HG03095 (cell line): ENCODE data around the gene CTLA4.
"Not testable (repeated sequence)": the region's sequence is repeated elsewhere in the genome, so short reads cannot be mapped to it uniquely, and the experiment has no call there.

Source experiments
- ATAC-seq: cut with Tn5 transposase; IDR thresholded peaks from one replicate; pipeline ENCODE4 v1.9.1; 2021; ENCODE audit warnings: moderate library complexity; ENCODE audit not compliant: unreplicated experiment

The CTLA4 gene

DNA sequence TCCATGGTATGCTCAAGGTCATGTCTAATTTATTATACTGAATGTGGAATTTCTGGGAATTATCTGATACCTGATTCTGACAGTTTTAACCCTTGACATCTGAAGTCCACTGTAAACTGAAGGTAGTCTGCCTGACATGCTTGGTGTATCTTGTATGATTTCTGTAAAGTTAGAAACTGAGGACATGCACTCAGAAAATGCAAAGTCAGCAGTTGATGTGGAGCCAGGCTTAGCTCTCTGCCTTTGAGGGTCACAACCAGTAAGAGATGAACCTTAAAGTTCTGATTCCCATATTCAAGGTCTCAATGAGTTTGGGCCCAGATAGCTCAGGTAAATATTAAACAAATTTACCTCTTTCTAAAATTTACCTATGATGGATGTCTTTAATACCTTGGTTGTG is 12.3 kb upstream of the CTLA4 start:
- no peak for ATAC-seq

DNA sequence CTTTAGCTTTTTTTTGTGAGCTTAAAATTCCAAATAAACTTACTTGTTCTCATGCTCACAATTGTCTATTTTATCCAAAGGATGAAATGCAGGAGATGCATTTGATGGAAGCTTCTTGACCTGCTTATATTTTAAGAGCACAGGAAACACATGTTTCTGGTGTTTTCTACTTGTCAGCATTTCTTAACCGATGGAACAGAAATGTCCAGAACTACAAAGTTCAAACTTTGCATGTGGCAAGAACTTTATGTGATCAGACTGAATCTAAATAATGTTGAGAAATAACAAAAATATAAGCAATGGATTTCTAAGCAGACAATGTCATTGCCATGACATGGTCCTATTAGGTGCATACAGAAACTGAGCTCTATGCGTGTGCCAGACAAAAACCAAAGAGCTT is 9.9 kb upstream of the CTLA4 start:
- no peak for ATAC-seq

DNA sequence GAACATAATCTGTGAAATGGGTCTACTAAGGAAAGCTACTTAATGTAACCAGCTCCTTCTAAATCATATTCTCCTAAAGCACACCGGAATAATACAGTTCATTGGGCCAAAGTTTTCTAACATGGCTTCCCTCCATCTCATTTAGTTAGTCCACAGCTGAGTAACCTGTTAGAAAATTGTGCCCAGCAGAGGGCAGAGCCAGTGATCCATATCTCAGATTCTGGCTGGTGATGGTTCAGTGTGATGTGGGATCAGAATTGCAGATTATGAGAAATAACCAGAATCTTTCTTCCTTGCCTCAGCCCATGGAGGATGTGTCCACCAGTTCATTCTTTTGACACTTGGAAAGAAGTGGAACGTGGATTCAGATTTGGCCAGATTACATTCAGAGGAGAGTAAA is 9.4 kb upstream of the CTLA4 start:
- no peak for ATAC-seq

DNA sequence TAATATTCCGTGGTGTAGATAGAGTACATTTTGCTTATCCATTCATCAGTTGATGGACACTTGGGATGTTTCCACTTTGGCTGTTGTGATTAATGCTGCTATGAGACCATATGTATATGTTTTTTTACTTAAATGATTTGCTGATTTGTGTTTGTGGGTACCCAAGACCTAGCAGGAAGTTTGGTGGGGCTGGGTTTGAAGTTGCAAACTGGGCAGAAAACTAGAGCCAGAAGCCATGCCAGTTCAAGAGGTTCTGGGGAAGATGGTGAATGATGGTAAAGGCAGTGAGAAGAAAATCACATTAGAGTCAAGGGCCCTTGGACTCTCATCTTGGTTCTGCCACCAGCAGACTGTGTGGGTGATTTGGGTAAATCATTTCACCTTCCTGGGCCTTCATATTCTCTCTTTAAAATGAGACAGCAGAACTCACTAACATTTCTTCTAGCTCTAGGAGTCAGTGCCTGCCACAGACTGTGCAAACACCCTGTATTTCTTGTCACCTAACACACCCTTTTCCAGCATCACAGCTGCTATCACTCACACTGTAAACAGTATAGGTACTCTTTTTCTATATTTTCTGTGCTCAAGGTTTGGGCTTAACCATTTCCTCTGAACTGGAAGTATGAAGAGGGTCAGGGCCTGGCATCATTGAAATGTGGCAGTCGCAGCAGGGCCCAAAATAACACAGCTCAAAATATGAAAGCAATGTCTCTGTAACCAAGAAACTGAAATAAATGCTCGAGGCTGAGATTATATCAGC is 8.4 kb upstream of the CTLA4 start:
- ATAC-seq = no peak

DNA sequence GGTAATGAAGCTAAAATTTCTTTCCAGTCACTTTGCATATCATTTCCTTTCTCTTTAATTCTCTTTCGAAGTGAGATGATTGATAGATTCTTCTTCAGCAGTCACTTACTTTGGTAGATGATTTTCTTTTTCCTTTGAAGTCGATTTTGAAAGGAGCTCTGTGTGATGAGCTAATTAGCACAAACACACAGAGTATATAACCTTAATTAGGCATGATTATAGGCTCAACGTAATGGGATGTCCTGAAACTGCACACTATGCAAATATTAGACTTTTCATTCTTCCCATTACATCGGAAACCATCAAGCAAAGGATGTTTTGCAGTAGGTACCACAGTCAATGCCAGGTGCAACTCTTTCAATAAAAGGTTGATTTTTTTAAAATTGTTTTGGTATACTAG is 6.4 kb upstream of the CTLA4 start:
- ATAC-seq = no peak

DNA sequence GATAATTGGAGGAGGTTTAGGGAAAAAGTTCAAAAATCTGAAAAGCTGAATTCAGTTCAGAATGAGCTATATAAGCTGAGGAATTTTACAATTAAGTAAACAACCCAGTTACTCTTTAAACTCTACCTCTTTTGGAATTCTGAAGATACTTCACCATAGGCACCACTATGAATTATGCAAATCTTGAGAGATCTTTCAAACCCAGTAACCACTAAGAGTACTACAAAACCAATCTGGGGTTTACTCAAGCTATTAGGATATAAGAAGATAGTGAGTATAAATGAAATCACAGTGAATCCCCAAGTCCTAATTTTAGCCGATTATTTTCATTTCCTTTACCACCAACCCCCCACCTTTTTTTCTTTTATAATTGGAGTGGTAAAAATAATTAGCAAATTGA is 6.0 kb upstream of the CTLA4 start:
- no peak for ATAC-seq

DNA sequence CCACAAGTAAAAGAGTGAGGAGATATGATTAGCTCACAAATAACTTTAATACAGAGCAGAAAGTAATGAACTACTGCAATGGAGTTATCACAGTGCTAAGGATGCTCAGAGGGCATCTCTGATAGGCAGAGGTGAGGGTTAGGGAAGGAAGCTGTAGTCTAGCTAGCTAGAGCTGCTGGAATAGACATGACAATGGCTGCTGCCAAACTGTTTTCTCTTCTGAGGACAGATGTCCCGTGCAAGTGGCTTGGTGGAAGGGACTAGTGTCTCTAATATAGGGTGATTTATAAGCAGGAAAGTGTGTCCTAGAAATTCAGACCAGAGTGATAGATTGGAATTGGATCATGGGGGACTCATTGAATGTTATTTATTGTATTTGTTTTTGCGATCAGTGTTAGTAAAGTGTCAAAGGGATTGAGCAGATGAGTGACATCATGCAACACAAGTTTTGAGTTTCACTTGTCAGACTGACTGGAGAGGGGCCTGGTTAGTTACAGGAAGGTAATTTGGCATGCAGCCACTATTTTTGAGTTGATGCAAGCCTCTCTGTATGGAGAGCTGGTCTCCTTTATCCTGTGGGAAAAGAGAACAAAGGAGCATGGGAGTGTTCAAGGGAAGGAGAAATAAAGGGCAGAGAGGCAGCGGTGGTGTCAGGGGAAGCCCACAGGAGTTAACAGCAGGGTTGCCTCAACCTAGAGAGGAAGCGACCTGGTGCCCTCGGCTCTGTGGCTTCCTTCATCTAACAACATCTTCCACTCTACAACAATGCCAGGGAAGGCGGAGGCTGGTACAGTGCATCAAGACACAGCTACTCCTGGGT is 1.9 kb downstream of the CTLA4 start:
- no peak for ATAC-seq

DNA sequence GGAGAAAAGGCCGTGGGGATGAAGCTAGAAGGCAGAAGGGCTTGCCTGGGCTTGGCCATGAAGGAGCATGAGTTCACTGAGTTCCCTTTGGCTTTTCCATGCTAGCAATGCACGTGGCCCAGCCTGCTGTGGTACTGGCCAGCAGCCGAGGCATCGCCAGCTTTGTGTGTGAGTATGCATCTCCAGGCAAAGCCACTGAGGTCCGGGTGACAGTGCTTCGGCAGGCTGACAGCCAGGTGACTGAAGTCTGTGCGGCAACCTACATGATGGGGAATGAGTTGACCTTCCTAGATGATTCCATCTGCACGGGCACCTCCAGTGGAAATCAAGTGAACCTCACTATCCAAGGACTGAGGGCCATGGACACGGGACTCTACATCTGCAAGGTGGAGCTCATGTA is 2.9 kb downstream of the CTLA4 start:
- ATAC-seq = no peak

DNA sequence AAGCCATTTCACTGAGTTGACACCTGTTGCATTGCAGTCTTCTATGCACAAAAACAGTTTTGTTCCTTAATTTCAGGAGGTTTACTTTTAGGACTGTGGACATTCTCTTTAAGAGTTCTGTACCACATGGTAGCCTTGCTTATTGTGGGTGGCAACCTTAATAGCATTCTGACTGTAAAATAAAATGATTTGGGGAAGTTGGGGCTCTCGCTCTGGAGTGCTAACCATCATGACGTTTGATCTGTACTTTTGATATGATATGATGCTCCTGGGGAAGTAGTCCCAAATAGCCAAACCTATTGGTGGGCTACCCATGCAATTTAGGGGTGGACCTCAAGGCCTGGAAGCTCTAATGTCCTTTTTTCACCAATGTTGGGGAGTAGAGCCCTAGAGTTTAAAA is 3.4 kb downstream of the CTLA4 start:
- ATAC-seq = no peak

DNA sequence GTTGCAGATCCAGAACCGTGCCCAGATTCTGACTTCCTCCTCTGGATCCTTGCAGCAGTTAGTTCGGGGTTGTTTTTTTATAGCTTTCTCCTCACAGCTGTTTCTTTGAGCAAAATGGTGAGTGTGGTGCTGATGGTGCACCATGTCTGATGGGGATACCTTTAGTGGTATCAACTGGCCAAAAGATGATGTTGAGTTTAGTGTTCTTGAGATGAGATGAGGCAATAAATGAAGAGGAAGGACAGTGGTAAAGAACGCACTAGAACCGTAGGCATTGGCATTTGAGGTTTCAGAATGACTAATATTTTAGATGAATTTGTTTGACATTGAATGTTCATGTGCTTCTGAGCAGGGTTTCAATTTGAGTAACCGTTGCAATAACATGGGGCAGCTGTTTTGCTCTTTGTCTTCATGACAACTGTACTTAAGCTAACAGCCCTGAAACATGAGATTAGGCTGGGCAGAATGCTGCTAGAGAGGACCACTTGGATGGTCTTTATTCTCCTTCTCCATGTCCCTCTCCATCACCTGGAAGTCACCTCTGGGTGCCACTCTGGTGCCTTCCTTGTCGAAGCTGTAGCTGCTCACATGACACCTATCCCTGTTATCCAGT is 3.9 kb downstream of the CTLA4 start:
- peak; percentile 93 for ATAC-seq

DNA sequence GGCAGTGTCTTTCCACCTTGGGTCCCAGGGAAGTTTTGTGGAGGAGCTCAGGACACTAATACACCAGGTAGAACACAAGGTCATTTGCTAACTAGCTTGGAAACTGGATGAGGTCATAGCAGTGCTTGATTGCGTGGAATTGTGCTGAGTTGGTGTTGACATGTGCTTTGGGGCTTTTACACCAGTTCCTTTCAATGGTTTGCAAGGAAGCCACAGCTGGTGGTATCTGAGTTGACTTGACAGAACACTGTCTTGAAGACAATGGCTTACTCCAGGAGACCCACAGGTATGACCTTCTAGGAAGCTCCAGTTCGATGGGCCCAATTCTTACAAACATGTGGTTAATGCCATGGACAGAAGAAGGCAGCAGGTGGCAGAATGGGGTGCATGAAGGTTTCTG is 5.9 kb downstream of the CTLA4 start:
- no peak for ATAC-seq

DNA sequence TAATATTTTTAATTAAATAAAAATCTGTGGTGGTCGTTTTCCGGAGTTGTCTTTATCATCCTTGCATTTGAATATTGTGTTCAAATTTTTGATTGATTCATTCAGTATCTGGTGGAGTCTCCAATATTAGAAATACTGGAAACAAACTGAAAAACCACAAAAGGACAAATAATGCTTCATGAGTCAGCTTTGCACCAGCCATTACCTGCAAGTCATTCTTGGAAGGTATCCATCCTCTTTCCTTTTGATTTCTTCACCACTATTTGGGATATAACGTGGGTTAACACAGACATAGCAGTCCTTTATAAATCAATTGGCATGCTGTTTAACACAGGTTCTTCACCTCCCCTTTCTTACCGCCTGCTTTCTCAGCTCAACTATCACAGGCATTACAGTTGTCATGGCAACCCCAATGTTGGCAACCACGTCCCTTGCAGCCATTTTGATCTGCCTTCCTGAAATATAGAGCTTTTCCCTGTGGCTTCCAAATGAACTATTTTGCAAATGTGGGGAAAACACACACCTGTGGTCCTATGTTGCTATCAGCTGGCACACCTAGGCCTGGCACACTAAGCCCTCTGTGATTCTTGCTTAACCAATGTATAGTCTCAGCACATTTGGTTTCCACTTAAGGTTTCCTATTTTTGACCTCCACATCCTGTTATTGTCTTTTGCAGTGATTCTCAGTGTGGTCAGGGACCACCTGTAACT is 6.5 kb downstream of the CTLA4 start:
- no peak for ATAC-seq

DNA sequence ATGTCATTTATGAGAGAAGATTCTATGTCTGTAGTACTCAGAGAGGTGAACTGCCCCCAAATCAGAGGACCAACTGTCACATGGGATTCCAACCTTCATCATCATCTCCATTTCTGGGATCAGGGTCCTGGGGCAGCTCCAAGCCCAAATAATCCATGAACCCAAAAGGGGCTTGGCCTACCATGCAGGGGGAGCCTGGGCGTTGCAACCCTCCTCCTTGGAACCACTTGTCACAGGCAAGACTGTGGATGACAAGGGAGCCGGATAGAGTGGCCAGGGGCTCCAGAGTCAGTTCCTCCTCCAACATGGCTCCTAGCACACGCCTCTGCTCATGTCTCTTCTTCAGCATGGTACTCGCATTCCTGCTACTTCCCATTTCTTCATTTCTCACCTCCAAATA is 7.9 kb downstream of the CTLA4 start:
- ATAC-seq = no peak

DNA sequence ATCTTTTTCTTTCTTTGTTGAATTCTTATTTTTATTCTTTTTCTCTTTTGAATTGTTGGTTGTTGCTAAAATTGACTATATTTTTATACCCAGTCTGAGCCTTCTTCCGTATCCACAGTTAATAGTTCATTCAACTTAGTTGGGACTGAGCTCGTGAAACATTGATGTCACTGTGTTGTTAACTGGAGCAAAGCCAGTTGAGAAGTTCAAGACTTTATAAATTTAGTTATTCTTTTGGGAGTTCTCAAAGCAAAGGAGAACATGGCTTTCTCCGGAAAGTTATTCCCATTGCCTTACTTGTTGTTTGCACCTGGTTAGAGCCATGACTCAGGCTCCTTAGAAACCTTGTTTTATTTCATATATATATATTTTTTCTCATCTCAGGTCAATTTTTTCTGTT is 8.8 kb downstream of the CTLA4 start:
- ATAC-seq = no peak

DNA sequence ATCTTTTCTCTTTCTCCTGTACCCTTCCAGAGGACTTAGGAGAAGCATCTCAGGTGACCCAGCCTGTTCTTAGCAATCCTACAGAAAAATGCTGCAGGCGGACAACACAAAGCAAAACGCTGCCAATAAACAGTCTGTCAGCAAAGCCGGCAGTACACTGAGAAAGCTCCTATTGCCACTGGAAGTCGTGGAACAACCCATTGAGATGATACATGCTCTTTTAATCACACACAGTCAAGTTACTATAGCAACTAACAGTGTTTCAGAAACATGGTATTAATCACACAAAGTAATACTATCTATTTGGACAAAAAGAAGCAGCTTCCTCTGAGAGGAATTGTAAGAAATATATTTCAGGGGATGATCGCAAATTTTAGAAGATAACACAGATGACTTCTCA is 10.5 kb downstream of the CTLA4 start:
- no peak for ATAC-seq

DNA sequence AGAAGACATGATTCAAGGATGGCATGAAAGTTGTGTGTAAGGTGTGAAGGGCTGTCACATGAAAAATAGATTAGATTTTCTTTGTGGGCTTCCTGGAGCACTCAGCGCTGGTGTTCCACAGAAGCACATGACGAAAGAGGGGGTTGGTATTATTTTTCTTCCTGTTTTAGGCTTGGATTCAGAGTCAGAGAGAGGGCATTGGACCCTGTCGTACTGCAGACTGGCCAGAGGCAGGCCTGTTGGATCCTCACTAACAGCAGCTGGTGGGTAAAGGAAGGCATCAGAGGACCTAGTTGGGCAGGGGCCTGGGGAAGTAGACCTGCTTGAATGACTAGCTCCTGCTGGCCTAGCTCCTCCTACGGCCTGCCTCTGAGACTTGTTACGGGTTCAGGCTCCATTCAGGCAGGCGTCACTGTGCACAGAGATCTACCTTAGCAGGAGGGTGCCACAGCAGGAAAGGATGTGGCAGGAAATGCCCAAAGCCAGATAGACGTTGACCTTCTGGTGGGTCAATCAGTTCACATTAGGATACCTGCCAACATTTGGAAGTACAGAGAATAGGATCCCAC is 13.1 kb downstream of the CTLA4 start:
- no peak for ATAC-seq

DNA sequence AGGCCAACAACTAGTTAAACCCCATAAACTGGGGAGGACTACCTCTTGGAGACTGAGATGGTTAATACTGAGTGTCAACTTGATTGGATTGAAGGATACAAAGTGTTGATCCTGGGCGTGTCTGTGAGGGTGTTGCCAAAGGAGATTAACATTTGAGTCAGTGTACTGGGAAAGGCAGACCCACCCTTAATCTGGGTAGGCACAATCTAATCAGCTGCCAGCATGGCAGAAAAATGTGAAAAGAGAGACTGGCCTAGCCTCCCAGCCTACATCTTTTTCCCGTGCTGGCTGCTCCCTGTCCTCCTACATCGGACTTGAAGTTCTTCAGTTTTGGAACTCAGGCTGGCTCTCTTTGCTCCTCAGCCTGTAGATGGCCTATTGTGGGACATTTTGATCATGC is 13.6 kb downstream of the CTLA4 start:
- ATAC-seq = not testable (repeated sequence)

DNA sequence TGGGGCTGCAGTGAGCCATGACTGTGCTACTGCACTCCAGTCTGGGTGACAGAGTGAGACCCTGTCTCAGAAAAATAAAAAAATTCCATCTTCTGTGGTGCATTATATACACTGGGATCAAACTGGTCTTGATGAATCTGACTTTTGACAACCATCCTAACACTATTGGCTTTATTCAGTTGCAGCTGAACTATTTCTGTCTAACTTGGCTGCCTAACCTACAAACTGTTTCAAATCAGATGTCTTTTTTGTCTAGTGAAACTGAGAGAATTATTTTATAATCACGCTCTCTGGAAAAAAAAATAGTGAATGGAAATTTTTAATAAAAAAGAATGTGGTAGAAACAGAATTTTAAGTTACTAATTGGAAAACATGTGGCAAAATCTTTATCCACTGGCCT is 15.0 kb downstream of the CTLA4 start:
- ATAC-seq = no peak

DNA sequence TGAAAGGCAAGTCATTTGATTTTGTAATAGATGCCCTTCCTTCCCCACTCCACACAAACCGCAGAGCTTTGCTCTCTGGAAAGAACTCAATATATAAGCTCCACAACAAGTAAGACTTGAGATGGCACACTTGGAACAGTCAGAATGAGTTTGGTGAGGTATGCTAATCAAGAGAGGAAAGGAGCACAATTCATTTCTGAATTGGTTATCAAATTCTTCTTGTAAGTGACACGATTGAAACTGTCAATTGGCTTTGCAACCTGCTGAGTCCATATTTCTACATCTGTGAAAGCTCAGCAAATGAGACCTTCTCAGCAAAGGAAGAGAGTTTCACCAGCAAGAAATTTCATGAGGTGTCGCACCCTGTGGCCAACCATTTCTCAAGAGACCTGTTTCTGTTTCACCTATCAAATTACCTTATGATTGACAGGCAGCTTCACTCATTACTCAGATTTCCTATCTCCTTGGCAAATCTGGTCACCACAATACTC is 19.1 kb downstream of the CTLA4 start:
- ATAC-seq = no peak

DNA sequence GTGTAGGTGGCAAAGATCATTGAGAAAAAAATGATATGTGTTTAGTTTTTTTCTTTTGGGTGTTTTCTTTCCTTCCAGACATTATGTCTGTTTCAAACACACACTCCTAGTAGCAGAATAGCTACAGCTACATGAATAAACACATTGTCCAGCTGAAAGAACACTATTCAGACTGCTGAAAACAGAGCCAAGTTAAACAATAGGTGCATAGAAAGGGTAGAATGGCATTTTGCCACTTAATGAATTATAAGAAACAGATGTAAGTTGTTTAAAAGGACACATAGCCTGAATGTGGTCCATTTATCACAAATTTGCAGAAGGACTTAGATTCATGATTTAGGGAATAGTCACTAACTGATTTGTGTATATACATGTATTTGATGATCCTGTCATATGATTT is 20.1 kb downstream of the CTLA4 start:
- no peak for ATAC-seq

DNA sequence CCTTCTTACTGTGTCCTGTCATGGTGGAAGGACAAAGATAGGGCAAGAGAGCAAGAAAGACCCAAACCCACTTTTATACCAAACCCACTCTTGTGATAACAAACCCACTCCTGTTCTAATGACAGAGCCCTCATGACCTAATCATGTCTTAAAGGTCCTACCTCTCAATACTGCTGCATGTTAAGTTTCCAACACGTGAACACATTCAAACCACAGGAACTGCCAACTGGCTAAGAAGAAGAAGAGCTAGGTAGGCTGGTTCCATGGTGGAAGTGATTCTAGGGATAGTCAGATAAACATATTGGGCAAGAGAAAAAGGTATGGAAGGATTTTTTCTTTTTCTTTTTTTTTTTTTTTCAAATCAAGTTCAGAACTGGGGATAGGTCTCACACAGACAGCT is 22.0 kb downstream of the CTLA4 start:
- ATAC-seq = no peak
